GM18511 (cell line): Measurements from ENCODE around the gene STS.

Experiments
- ATAC-seq: cut with Tn5 transposase; IDR thresholded peaks from one replicate; pipeline ENCODE4 v1.9.1; 2021; ENCODE audit warnings: mild to moderate bottlenecking, moderate library complexity; ENCODE audit not compliant: unreplicated experiment

STS gene, protein sequence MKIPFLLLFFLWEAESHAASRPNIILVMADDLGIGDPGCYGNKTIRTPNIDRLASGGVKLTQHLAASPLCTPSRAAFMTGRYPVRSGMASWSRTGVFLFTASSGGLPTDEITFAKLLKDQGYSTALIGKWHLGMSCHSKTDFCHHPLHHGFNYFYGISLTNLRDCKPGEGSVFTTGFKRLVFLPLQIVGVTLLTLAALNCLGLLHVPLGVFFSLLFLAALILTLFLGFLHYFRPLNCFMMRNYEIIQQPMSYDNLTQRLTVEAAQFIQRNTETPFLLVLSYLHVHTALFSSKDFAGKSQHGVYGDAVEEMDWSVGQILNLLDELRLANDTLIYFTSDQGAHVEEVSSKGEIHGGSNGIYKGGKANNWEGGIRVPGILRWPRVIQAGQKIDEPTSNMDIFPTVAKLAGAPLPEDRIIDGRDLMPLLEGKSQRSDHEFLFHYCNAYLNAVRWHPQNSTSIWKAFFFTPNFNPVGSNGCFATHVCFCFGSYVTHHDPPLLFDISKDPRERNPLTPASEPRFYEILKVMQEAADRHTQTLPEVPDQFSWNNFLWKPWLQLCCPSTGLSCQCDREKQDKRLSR

DNA sequence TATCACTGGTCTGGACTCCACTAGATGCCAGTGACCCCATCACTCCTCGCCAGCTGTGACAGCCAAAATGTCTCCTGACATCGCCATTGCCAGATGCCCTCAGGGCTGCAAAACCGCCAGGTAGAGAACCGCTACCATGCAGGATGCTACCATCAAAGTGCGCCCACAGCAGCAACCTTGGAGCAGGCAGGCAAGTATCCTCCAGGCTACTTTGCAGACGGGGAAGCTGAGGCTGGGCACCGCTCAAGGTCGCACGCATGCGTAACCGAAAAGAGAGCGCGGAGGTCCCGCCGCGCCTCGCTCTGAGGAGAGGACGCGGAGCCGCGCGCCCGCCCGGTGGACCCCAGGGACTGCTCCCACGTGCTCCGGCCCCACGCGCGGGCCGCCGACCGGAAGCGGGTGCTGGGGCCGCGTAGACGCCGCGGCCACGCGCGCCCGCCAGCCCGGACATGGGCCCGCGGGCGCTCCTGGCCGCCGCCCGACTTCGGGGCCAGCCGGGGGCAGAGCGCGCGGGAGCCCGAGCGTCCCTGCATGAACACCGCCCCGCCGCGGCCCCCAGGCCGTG, at the start of gene STS:
TSS of gene STS (plus strand) at position 300 of the 565 bp plus-strand sequence. CDS start 105,488 bp downstream, outside the sequence.
- peak; percentile 54 for ATAC-seq

DNA sequence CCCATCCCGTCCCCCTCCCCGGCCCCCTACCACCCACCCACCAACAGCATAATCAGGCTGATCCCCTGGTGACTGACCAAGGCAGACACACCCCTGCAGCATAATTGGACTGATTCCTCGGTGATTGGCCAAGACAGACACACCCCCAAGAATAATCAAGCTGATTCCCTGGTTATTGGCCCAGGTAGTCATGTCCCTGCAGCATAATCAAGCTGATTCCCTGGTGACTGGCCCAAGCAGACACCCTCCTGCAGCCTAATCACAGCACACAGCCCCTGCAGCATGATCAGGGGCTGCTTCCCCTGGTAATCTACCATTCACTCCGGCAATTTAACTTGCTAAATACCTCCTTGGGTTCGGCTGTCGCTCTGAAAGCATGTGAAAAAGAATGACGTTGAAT, 47.5 kb upstream of the STS start:
- no peak for ATAC-seq

DNA sequence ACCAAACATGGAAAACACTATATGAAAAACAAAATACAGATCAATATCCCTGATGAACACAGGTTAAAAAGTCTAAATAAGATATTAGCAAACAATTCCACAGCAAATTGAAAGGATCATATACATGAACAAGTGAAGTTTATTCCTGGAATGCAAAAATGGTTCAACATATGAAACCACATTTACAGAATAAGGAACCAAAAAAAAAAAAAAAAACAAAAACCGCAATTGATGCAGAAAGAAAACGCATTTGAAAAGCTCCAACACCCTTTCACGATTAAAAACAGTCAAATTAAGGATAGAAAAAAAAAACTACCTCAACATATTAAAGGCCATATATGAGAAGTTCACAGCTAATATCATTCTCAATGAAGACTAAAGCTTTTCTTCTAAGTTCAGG, 45.4 kb upstream of the STS start:
- no peak for ATAC-seq

DNA sequence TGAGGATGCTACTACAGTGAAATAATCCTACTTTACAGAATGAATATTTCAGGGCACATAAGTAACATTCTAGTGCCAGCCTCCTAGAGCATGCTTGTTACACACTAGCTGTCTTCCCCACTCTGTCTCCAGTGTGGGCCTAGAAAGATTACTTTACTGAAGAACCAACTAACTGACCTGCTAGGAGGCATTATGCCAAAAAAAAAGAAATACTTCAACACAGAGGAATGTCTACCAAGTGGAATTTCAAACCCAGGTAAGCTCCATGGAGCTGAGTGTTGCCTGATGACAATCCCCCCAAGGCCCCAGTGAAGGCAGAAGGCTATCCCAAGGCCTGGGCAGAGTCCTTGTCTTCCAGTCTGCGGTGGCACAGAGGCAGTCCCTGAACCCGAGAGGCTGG, 40.9 kb upstream of the STS start:
- ATAC-seq = no peak

DNA sequence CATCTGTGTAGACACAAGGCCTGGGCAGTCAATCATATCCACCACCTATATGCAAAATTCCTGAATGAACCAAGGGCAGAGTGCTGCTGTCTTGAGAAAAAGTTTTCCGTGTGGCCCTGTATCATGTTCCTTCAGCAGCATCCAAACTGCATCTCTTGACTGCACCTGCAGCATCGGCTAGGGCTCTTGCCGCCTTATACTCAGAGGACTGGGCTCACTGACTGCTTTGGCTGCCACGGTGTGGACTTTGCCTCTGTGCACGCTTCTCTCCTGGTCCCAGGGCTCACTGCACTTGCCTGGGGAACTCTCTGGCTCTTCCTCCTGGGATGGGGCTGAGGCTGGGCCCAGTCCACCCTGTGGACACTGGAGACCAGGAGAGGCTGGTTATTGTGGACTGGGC, 39.5 kb upstream of the STS start:
- no peak for ATAC-seq

DNA sequence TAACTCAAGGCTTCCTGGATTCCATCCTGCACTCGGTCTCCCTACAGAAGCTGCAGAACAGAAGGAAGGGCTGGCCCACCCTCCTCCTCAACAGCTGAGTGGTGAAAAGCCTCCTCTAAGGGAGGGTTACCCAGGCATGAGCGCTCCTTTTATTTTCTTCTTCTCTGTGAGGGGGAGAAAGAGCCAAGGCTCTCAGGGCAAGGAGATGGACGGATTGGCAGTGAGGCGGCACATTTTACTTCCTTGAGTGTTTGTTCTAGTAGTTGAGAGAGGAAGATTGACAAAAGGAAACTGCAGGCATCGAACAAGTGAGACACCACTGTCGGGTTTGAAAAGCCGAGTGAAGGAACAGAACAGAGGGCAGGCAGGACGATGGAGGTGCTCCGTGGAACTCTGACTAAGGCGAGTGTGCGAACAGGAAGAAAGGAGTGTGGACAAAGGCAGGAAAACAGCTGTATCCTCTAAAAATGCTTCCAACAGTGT, 38.4 kb upstream of the STS start:
- no peak for ATAC-seq

DNA sequence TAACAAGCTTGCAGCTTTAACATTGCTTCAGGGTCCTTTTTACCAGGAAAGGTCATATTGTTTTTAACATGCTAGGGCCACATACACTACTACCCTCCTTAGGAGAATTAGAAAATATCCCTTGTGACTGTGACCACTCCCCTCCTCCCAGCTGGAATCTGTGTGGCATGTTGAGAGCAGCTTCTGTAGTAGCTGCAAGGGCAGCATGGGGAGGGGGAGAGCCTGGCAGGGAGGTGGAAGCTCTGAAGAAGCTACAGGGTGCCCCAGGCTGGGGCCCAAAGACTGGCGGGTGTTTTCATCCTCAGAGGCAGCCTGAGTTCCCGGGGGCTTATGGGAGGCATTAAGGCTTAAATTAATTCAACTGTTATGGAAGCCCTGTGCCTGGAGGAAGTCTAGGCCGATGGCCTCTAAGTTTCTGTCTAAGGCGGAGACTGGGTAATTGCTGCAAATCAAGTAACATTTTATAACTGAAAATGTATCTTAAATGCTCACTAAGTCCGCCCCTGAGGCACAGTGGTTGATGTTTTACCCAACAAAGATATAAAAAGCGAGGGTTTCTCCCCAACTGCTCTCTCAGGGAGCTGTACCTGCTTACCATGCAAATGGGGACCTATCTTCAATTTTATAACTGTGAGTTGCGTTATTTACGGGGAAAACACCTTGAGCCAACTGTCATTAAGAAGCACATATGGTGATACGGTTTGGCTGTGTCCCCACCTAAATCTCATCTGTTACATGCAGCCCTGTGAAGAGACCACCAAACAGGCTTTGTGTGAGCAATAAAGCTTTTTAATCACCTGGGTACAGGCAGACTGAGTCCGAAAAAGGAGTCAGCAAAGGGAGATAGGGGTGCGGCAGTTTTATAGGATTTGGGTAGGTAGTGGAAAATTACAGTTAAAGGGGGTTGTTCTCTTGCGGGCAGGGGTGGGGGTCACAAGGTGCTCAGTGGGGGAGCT, 37.4 kb upstream of the STS start:
- peak; percentile 76 for ATAC-seq

DNA sequence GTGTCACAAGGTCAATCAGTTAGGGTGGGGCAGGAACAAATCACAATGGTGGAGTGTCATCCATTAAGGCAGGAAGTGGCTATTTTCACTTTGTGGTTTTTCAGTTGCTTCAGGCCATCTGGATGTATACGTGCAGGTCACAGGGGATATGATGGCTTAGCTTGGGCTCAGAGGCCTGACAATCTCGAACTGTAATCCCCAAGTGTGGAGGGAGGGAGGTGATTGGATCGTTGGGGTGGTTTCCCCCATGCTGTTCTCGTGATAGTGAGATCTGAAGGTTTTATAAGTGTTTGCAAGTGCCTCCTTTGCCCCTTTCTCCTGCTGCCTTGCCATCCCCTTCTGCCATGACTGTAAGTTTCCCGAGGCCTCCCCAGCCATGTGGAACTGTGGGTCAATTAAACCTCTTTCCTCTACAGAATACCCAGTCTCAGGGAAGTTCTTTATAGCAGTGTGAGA, 36.7 kb upstream of the STS start:
- ATAC-seq = peak; percentile 52

DNA sequence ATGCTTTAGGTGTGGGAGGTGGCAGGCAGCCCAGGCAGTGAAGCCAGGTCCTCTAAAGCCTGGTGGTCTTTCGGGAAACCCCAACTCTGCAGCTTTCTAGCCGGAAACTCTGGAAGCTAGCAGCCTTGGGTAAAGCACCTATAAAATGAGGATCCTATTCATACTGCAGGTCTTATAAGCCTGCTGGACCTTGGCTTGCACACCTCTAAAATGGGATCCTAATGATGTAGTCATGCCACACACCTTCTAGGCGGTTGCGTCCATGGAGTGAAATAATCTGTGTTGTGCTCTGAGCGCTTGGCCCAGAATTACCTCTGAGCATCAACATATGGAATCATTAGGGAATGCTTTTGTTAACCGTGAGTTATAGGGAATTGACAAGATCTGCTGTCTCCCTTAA, 36.0 kb upstream of the STS start:
- no peak for ATAC-seq

DNA sequence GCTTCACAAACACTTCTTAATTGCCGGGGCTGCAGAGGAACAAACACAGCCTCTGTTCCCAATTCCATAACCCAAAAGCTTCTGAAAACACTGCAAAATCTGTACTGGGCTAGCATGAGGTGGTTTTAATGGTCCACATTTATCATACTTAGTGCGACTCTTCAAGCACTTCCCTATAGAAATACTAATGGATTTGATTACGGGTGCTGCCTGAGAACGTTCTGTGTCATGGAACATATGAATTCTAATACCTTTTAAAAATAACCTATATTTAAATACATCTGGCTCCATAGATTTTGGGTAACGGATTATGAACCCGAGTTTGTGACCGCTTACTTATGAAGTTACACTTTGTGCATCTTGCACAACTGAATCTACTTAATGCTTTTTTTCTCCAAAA, 35.4 kb upstream of the STS start:
- ATAC-seq = no peak

DNA sequence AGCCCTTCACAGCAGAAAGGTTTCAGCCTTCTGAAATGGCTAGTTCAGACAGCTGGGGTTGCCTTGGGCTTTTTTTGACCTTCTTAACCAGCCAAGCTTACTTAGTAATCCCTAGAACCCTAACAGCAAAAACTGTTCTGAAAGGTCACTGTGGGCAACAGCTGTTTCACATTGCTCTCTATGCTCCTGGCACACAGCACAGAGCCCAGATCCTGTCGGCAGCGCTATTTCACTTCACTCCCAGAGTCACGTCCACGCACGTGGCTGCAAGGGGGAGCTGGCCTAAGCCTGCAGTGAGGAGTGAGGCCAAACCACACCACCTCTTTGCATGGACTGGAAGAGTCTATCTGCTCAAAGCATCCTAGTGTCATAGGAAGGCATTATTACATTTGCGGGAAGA, 32.0 kb upstream of the STS start:
- peak; percentile 67 for ATAC-seq

DNA sequence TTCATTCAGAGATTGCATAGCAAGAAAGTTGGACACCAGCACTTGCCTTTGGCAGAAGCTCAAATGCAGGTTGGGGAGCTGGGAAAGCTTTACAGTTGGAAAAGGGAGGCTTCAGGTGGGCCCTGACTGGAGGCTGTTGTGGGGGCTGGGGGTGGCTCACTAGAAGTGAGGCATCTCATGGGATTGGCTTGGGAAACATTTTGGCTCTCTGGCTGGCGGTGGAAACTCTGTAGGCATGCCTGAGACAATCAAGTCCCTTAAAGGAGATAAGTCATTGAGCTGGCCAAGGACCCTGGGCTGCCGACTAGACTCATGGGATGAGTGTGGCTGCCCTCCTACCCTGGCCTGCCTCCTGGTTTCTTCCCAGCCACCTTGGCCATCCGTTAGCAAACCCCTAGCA, 31.4 kb upstream of the STS start:
- peak; percentile 0 for ATAC-seq

DNA sequence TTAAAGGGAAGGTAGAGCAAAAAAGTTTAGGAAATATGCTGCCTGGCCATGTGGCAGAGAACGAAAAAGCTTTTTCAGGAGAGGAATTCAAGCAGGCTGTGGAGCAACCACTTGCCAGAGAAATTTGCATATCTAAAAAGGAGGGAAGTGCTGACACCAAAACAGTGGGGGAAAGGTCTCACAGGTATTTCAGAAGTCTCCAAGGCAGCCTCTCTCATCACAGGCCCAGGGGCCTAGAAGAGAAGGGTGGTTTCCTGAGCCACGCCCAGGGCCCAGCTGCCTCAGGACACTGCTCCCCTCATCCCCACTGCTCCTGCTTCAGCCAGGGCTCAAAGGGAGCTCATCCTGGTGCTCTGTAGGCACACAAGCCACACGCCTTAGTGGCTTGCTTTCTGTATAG, 29.9 kb upstream of the STS start:
- peak; percentile 43 for ATAC-seq

DNA sequence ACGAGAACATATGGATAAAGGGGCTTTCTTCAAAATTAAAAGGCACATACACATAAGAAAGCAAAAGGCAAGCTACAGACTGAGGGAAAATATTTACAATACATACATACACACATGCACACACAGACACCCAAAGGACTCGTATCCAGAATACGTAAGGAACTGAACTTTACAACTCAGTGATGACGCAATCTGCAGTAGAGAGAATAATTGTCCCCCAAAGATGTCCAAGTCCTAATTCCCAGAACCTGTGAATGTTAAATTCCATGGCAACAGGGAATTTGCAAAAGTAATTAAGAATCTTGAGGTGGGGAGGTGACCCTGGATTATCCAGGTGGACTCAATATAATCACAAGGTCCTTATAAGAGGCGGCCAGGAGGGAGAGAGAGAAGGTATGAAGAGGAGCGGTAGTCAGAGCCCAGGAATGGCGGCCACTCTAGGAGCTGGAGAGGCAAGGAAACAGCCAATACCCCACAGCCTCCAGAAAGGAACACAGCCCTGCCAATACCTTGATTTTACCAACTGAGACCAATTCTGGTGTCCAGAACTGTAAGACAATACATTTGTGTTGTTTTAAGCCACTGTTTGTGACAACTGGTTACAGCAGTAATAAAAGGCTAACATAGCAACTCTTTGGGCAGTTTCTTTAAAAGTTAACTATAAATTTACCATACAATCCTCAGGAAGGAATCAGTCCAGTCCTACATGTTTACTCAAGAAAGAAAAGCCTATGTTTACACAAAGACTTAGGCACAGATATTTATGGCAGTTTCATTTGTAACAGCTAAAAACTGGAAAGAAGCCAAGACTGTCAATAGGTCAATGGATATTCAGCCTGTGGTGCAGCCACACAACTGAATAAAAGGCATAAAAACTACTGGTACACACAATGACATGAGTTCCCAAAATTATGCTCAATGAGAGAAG, 27.3 kb upstream of the STS start:
- ATAC-seq = peak; percentile 49

DNA sequence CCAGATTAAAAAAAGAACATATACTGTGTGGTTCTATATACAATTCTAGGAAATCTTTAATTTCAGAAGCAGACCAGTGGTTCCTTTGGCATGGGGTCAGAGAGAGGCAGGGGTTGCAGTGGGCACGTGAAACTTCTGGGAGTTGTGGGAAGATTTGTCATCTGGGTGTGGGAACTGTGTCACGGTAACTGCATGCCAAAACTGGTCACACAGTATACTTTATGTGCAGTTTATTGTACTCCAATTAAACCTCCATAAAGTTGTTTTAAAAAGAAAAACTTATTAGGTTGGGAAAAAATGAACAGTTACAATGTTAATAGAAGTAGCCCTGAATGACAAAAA, 26.7 kb upstream of the STS start:
- peak; percentile 23 for ATAC-seq

DNA sequence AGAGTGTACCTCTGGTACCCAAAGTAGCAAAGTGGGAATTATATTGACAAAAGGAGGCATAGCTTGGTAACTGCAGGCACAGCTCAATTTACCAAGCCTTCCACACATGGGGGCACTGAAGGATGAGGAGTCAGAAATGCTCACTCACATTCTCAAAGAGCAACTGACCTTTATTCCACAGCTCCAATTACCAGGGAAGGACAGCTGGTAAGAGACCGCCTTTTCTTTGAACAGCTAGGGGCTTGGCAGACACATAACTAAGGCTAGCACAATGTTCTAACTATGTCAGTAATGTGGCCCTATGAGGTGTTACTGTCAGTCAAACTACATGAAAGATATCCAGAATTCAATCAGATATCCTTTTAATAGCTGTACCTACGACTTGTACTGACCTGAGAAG, 20.5 kb upstream of the STS start:
- ATAC-seq = no peak

DNA sequence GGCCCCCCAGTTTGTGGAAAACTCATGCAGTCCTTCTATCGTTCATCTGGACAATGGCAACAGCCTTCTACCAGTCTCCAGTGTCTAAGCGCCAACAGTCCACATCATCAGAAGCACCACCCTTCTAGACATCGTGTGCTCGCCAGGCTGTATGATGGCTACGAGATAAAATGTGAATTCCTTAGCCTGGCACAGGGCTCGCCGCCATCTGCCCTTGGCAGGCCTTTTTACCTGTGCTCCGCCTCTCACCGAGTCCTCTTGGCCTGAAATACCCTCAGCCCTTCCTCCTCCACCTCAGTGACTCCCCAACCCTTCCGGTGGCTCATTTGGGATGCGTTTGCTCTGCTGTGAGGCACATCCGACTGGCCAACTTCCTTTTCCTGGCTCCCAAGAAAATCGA, 15.9 kb upstream of the STS start:
- ATAC-seq = no peak

DNA sequence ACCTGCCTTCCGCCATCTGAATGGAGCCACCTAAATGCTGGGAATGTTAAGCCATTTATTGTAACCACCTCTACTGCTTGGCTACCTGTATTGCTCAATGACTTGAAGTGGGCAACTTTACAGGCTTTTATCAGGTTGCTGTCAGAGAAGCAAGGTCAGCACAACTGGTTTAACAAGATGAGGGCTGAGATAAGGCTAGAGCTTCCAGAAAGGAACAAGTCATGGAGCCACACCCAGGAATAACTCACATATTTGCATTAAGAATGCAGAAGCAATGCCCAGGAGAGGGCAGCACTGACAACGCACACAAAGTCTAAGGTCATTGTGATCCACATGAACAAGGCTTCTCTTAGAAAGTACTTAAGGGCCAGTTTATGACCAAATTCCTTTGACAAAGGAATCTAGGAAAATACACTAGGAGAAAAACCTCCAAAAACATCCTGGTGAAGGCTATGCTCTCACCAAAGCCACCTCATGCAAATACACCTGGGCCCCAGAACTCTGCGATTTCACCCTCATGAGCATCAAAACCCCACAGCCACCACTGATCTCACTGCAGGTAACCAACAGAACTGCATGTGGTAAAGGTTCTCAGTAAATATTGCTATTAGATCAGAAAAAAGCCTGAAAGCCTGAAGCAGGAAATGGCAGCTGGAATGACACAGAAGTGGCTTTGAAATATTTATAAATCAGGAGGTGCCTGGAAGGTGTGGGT, 15.0 kb upstream of the STS start:
- ATAC-seq = peak; percentile 83

DNA sequence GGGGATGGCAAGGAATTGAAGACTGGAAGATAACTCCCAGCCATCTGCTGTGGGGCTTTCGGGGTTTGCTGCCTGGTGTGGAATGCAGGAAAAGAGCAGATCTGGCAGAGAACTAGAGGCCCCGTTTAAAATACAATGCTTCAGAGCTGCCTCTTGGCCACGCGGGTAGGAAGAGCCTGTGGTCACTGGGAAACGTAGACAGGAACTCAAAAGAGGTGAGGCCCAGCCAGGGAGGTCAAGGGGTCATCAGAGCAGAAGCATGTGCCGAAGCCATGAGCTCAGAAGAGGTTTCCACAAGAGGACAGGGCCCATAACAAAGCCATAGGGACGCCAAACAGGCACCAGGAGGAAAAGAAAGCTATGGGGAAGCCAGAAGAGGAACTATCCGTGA, 14.5 kb upstream of the STS start:
- peak; percentile 33 for ATAC-seq
